D721Med (cell line): ENCODE data around the gene SLC6A5.

ENCODE experiments used
- DNase-seq: peaks from one replicate; pipeline ENCODE4 v3.0.0; 2011; ENCODE audit warnings: low spot score; ENCODE audit not compliant: insufficient read length
- FAIRE-seq: peaks from 2 replicates; lab custom pipeline; 2011; peaks lifted over from hg19 to GRCh38; lab: Jason Lieb, UNC
- TF ChIP-seq, protein P1 (sequence below): IDR thresholded peaks from 2 replicates; pipeline ENCODE4 v1.5.1; 2012; ENCODE audit warnings: mild to moderate bottlenecking, control low read depth; ENCODE audit not compliant: insufficient read depth; ENCODE audit errors: missing control alignments

The SLC6A5 gene

GRCh38 chr11:20688761-20689160 is 89.4 kb downstream of the SLC6A5 start:
- no peak for DNase-seq
- TF ChIP-seq, protein P1, sequence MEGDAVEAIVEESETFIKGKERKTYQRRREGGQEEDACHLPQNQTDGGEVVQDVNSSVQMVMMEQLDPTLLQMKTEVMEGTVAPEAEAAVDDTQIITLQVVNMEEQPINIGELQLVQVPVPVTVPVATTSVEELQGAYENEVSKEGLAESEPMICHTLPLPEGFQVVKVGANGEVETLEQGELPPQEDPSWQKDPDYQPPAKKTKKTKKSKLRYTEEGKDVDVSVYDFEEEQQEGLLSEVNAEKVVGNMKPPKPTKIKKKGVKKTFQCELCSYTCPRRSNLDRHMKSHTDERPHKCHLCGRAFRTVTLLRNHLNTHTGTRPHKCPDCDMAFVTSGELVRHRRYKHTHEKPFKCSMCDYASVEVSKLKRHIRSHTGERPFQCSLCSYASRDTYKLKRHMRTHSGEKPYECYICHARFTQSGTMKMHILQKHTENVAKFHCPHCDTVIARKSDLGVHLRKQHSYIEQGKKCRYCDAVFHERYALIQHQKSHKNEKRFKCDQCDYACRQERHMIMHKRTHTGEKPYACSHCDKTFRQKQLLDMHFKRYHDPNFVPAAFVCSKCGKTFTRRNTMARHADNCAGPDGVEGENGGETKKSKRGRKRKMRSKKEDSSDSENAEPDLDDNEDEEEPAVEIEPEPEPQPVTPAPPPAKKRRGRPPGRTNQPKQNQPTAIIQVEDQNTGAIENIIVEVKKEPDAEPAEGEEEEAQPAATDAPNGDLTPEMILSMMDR: no peak
- FAIRE-seq: no peak

DNA sequence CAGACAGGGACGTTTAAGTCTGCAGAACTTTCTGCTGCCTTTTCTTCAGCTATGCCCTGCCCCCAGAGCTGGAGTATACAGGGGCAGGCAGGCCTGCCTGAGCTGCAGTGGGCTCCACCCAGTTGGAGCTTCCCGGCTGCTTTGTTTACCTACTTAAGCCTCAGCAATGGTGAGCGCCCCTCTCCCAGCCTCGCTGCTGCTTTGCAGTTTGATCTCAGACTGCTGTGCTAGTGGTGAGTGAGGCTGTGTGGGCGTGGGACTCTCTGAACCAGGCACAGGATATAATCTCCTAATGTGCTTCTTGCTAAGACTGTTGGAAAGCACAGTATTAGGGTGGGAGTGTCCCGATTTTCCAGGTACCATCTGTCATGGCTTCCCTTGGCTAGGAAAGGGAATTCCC is 108.5 kb downstream of the SLC6A5 start:
- DNase-seq (no peak), FAIRE-seq (no peak)
- TF ChIP-seq, protein P1: no peak
